ENCODE results near the gene FBXO34.

- TF ChIP-seq CTCF (IDR thresholded peaks at IDR 0.05) (no peak), POLR2AphosphoS5 (IDR thresholded peaks at IDR 0.05) (no peak)
Observed at GRCh38 chr14:55279384-55279783, 8.2 kb downstream of the FBXO34 start.

All from suprapubic skin (tissue), 3 donors.